Measurements from ENCODE around the gene HLA-DRA.

DNA sequence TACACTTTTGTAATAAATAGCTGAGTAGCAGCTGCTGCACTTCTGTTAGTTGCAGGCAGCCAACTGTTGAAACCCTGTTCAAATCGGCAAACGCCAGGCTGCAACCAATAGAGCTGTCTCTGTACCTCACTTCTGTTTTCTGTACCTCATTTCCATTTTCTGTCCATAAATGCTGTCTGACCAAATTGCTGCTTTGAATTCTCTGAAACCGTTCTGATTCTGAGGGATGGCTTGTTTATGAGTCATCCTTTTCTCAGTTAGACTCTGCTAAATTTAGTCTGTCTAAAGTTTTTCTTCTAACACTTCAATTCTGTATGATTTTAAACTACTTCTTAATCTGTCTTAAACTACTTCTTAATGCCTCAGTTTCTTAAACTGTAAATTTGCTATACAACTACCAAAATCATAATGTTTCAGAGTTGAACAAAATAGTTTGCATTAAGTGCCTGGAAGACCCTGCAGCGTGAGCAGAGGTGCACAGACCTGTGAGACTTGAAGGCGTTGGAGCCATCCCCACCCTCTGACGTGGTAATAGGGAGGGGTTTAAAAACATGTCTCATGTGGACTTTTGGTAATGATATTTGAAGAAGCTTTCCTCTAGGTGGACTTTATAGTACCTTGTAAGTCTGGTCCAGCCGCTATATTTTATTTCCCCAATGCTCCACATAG lies 42.3 kb upstream of the HLA-DRA start:
- TF ChIP-seq, protein P1, sequence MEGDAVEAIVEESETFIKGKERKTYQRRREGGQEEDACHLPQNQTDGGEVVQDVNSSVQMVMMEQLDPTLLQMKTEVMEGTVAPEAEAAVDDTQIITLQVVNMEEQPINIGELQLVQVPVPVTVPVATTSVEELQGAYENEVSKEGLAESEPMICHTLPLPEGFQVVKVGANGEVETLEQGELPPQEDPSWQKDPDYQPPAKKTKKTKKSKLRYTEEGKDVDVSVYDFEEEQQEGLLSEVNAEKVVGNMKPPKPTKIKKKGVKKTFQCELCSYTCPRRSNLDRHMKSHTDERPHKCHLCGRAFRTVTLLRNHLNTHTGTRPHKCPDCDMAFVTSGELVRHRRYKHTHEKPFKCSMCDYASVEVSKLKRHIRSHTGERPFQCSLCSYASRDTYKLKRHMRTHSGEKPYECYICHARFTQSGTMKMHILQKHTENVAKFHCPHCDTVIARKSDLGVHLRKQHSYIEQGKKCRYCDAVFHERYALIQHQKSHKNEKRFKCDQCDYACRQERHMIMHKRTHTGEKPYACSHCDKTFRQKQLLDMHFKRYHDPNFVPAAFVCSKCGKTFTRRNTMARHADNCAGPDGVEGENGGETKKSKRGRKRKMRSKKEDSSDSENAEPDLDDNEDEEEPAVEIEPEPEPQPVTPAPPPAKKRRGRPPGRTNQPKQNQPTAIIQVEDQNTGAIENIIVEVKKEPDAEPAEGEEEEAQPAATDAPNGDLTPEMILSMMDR (IDR thresholded peaks at IDR 0.05; ENCODE audit: poor library complexity, severe bottlenecking): no peak
- TF ChIP-seq MXI1 (conservative IDR thresholded peaks at IDR 0.05; ENCODE audit: poor library complexity, severe bottlenecking) (no peak), EP300 (conservative IDR thresholded peaks at IDR 0.05; ENCODE audit: poor library complexity, severe bottlenecking) (no peak)

All from neural cell (in vitro differentiated cells).